Measurements from ENCODE around the gene GALNT12. TPM values are rescaled to one million over a fixed set of nuclear protein-coding genes. Genes with fewer than 3 reads are reported as not detected.

The GALNT12 gene
- total RNA-seq, 1 experiment from 2014 or later: 31.2 TPM

DNA sequence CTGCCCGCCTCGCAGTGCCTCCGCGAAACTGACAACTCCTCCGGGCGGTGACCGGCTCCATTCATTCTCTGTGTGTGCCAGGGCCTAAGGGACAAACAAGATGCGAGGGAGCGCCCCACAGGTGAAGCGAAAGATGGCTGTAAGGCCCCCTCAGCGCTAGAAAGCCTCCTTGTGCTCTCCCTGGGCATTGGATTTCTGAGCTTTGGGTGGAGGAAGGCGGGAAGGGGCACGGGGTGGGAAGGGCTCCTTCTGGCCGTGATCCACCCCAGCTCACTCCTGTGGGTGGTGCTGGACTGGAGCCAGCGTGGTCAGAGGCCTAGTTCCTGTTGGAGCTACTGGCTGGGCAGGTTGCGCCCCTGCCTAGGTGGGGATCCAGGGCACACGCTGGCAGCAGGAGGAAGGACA is 943 bp downstream of the GALNT12 start:
- RAD21 ChIA-PET (ENCODE audit: low non-redundant PET in 1 of 2, low total read pairs in 2 of 2, uncharacterized antibody in 2 of 2, unreplicated experiment in 2 of 2): no interaction called here
- CTCF ChIA-PET: interaction anchor here (0.7 to 2.8 kb wide), 4 partner anchors 9 to 39 kb away, joined by 3 to 14 read pairs (median 3); no protein-coding TSS in a partner anchor
- H2AFZ ChIP-seq (ENCODE audit: low read depth, low read length, poor library complexity, severe bottlenecking): no peak overlapping the region
- POLR2A ChIA-PET: no interaction called here
- no peaks in the 10 kb centered on the region for H3K36me3 ChIP-seq (ENCODE audit: control insufficient read depth in 1 of 2, insufficient read depth in 2 of 2, low read length in 2 of 2)
- no peaks in the 10 kb centered on the region for H3K27me3 ChIP-seq (ENCODE audit: insufficient read depth, low read length)
- peaks cover 11% of the 10 kb centered on the region; the same call in 1 of the 2 replicates for H3K79me2 ChIP-seq (ENCODE audit: insufficient read depth, low read length)
- H3K4me3 ChIP-seq (replicated peaks in 1 of 2; ENCODE audit: low read depth in 1 of 2, low read length in 2 of 2): peak overlapping the region; percentile 68 to 79
- intact Hi-C loops (cut with micrococcal nuclease): no loop called here
- no peaks in the 10 kb centered on the region for H3K9me2 ChIP-seq (ENCODE audit: insufficient read depth)
- H3K4me1 ChIP-seq (ENCODE audit: control insufficient read depth in 1 of 2, insufficient read depth in 2 of 2, low read length in 2 of 2): peaks cover 31 to 51% of the 10 kb centered on the region in 2 experiments
- no peak for TF ChIP-seq TCF7L2 (IDR thresholded peaks at IDR 0.05; ENCODE audit: borderline replicate concordance, extremely low read depth, insufficient read depth, insufficient read length)
- TF ChIP-seq, protein P1, sequence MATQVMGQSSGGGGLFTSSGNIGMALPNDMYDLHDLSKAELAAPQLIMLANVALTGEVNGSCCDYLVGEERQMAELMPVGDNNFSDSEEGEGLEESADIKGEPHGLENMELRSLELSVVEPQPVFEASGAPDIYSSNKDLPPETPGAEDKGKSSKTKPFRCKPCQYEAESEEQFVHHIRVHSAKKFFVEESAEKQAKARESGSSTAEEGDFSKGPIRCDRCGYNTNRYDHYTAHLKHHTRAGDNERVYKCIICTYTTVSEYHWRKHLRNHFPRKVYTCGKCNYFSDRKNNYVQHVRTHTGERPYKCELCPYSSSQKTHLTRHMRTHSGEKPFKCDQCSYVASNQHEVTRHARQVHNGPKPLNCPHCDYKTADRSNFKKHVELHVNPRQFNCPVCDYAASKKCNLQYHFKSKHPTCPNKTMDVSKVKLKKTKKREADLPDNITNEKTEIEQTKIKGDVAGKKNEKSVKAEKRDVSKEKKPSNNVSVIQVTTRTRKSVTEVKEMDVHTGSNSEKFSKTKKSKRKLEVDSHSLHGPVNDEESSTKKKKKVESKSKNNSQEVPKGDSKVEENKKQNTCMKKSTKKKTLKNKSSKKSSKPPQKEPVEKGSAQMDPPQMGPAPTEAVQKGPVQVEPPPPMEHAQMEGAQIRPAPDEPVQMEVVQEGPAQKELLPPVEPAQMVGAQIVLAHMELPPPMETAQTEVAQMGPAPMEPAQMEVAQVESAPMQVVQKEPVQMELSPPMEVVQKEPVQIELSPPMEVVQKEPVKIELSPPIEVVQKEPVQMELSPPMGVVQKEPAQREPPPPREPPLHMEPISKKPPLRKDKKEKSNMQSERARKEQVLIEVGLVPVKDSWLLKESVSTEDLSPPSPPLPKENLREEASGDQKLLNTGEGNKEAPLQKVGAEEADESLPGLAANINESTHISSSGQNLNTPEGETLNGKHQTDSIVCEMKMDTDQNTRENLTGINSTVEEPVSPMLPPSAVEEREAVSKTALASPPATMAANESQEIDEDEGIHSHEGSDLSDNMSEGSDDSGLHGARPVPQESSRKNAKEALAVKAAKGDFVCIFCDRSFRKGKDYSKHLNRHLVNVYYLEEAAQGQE (IDR thresholded peaks at IDR 0.05; ENCODE audit: low read depth): no peak
- TF ChIP-seq POLR2AphosphoS5 (IDR thresholded peaks at IDR 0.05; ENCODE audit: low read depth, low read length): peak; percentile 79
- TF ChIP-seq, protein P2, sequence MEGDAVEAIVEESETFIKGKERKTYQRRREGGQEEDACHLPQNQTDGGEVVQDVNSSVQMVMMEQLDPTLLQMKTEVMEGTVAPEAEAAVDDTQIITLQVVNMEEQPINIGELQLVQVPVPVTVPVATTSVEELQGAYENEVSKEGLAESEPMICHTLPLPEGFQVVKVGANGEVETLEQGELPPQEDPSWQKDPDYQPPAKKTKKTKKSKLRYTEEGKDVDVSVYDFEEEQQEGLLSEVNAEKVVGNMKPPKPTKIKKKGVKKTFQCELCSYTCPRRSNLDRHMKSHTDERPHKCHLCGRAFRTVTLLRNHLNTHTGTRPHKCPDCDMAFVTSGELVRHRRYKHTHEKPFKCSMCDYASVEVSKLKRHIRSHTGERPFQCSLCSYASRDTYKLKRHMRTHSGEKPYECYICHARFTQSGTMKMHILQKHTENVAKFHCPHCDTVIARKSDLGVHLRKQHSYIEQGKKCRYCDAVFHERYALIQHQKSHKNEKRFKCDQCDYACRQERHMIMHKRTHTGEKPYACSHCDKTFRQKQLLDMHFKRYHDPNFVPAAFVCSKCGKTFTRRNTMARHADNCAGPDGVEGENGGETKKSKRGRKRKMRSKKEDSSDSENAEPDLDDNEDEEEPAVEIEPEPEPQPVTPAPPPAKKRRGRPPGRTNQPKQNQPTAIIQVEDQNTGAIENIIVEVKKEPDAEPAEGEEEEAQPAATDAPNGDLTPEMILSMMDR (IDR thresholded peaks at IDR 0.05 in 2 of 3, conservative IDR thresholded peaks at IDR 0.05 in 1 of 3; ENCODE audit: borderline replicate concordance in 1 of 3, insufficient read depth in 1 of 3, low read depth in 2 of 3, low read length in 2 of 3): no peak
- peak; percentile 55; the same call in 1 of the 2 replicates for TF ChIP-seq ZFX (IDR thresholded peaks at IDR 0.05)
- TF ChIP-seq SP1 (IDR thresholded peaks at IDR 0.05; ENCODE audit: low read depth): no peak
- TF ChIP-seq, protein P3, sequence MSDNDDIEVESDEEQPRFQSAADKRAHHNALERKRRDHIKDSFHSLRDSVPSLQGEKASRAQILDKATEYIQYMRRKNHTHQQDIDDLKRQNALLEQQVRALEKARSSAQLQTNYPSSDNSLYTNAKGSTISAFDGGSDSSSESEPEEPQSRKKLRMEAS (IDR thresholded peaks at IDR 0.05): peak; percentile 83
- TF ChIP-seq SIN3A (IDR thresholded peaks at IDR 0.05; ENCODE audit: low read depth): 0 out of 2 replicates have a peak, but pooled peaks have one; percentile 25
- TF ChIP-seq EGR1 (IDR thresholded peaks at IDR 0.05; ENCODE audit: low read depth): 0 out of 2 replicates have a peak, but pooled peaks have one; percentile 46
- no peak for TF ChIP-seq YY1 (IDR thresholded peaks at IDR 0.05; ENCODE audit: extremely low read depth, insufficient replicate concordance, low read depth, low read length)
- TF ChIP-seq POLR2A (IDR thresholded peaks at IDR 0.05; ENCODE audit: borderline replicate concordance, extremely low read depth, insufficient read depth, insufficient read length): no peak
- ATAC-seq (peak; percentile 59), DNase-seq (ENCODE audit: low read depth, low spot score) (no peak)
- peak overlapping the region; percentile 80 for H3K9ac ChIP-seq (ENCODE audit: low read length)
- peak overlapping the region; percentile 66 for H3K27ac ChIP-seq (ENCODE audit: low read depth, low read length)
- no peaks in the 10 kb centered on the region for H3K9me3 ChIP-seq (ENCODE audit: control insufficient read depth in 1 of 2, insufficient read depth in 1 of 2, low read depth in 1 of 2, low read length in 2 of 2)
- H3K4me2 ChIP-seq (ENCODE audit: low read length): peak overlapping the region; percentile 97
- BruUV-seq (replicated peaks): no TSS peak
- H4K20me1 ChIP-seq (ENCODE audit: insufficient read depth): no peaks in the 10 kb centered on the region
